HEK293 (cell line): ENCODE results near the gene ZNF438.

Experiments used
- GFI1B ChIP-seq: fragments of 450-650 bp; formaldehyde crosslinking; IDR thresholded peaks from 2 replicates; pipeline ENCODE4 v1.5.1; 2016; ENCODE audit warnings: missing biosample characterization, missing genetic modification characterization
- TCF7L2 ChIP-seq: IDR thresholded peaks from 2 replicates; pipeline ENCODE4 v1.6.1; 2011; ENCODE audit warnings: low read depth, mild to moderate bottlenecking, inconsistent platforms, low read length, moderate library complexity, borderline replicate concordance
- ZBTB7A ChIP-seq: fragments of 450-650 bp; formaldehyde crosslinking; IDR thresholded peaks from 2 replicates; pipeline ENCODE4 v1.5.1; 2016; ENCODE audit warnings: low read depth, missing biosample characterization, missing genetic modification characterization
- ZNF23 ChIP-seq: fragments of 450-650 bp; formaldehyde crosslinking; IDR thresholded peaks from 2 replicates; pipeline ENCODE4 v1.5.1; 2016; ENCODE audit warnings: missing biosample characterization, missing genetic modification characterization, borderline replicate concordance
- ZNF426 ChIP-seq: fragments of 450-650 bp; formaldehyde crosslinking; IDR thresholded peaks from 2 replicates; pipeline ENCODE4 v1.5.1; 2017; ENCODE audit warnings: missing biosample characterization, missing genetic modification characterization, mild to moderate bottlenecking, inconsistent platforms, moderate library complexity
- ZNF514 ChIP-seq: fragments of 450-650 bp; formaldehyde crosslinking; IDR thresholded peaks from 2 replicates; pipeline ENCODE4 v1.5.1; 2016; ENCODE audit warnings: missing biosample characterization, missing genetic modification characterization
- ZNF530 ChIP-seq: fragments of 450-650 bp; formaldehyde crosslinking; IDR thresholded peaks from 2 replicates; pipeline ENCODE4 v1.5.1; 2016; ENCODE audit warnings: low read depth, missing biosample characterization, missing genetic modification characterization
- ZNF747 ChIP-seq: fragments of 450-650 bp; formaldehyde crosslinking; IDR thresholded peaks from 2 replicates; pipeline ENCODE4 v1.5.1; 2016; ENCODE audit warnings: missing biosample characterization, missing genetic modification characterization
- ZNF777 ChIP-seq: fragments of 450-650 bp; formaldehyde crosslinking; IDR thresholded peaks from 2 replicates; pipeline ENCODE4 v1.5.1; 2017; ENCODE audit warnings: missing biosample characterization, missing genetic modification characterization, borderline replicate concordance
- TF ChIP-seq, protein P1 (sequence below): fragments of 450-650 bp; formaldehyde crosslinking; IDR thresholded peaks from 2 replicates; pipeline ENCODE4 v1.5.1; 2016; ENCODE audit warnings: missing biosample characterization, missing genetic modification characterization
- TF ChIP-seq, protein P2 (sequence below): fragments of 450-650 bp; formaldehyde crosslinking; IDR thresholded peaks from 2 replicates; pipeline ENCODE4 v1.5.1; 2016; ENCODE audit warnings: missing biosample characterization, missing genetic modification characterization

DNA sequence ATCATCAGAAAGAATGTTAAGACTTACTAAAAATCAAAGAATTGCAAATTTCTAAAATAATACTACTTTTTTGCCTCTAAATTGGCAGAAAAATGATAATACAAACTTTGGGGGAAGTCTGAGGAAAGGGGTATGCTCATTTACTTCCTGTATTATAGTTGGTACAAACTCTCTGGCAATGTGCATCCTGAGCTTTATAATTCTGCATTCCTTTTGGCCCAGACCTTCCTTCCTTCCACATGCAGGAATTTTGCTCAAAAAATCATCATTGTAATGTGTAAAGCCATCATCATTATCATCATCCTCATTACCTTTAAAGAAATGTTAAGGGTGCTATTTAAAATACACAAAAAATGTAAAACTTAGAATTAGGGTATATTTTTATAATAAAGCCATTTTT lies 148.5 kb downstream of the ZNF438 start:
- TF ChIP-seq, protein P1, sequence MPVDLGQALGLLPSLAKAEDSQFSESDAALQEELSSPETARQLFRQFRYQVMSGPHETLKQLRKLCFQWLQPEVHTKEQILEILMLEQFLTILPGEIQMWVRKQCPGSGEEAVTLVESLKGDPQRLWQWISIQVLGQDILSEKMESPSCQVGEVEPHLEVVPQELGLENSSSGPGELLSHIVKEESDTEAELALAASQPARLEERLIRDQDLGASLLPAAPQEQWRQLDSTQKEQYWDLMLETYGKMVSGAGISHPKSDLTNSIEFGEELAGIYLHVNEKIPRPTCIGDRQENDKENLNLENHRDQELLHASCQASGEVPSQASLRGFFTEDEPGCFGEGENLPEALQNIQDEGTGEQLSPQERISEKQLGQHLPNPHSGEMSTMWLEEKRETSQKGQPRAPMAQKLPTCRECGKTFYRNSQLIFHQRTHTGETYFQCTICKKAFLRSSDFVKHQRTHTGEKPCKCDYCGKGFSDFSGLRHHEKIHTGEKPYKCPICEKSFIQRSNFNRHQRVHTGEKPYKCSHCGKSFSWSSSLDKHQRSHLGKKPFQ (tag by site-specific recombination) = no peak
- TF ChIP-seq ZNF747 (tag by site-specific recombination) = no peak
- TF ChIP-seq, protein P2, sequence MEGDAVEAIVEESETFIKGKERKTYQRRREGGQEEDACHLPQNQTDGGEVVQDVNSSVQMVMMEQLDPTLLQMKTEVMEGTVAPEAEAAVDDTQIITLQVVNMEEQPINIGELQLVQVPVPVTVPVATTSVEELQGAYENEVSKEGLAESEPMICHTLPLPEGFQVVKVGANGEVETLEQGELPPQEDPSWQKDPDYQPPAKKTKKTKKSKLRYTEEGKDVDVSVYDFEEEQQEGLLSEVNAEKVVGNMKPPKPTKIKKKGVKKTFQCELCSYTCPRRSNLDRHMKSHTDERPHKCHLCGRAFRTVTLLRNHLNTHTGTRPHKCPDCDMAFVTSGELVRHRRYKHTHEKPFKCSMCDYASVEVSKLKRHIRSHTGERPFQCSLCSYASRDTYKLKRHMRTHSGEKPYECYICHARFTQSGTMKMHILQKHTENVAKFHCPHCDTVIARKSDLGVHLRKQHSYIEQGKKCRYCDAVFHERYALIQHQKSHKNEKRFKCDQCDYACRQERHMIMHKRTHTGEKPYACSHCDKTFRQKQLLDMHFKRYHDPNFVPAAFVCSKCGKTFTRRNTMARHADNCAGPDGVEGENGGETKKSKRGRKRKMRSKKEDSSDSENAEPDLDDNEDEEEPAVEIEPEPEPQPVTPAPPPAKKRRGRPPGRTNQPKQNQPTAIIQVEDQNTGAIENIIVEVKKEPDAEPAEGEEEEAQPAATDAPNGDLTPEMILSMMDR = no peak
- TF ChIP-seq ZBTB7A = no peak
- TF ChIP-seq ZNF426 (tag by site-specific recombination) = no peak
- TF ChIP-seq ZNF514 (tag by site-specific recombination) = no peak
- no peak for TF ChIP-seq ZNF530 (tag by site-specific recombination)
- TF ChIP-seq ZNF777 (tag by site-specific recombination) = no peak
- no peak for TF ChIP-seq GFI1B
- TF ChIP-seq ZNF23 (tag by site-specific recombination) = no peak
- no peak for TF ChIP-seq TCF7L2
